ENCODE measurements around the gene RNLS.

The RNLS gene

GRCh38 chr10:88456730-88457129 is 126.4 kb downstream of the RNLS start:
- TF ChIP-seq CTCF (IDR thresholded peaks at IDR 0.05; ENCODE audit: low read depth, low read length) = no peak
- Histone ChIP-seq H3K9me3 (ENCODE audit: severe bottlenecking) (no peaks in the 10 kb centered on the region), H3K27ac (no peak overlapping the region), H3K27me3 (ENCODE audit: insufficient read depth, low read depth, severe bottlenecking) (no peaks in the 10 kb centered on the region), H3K4me3 (ENCODE audit: low read depth, low read length) (no peak overlapping the region), H3K36me3 (no peaks in the 10 kb centered on the region)
- DNase-seq = no peak

GRCh38 chr10:88455831-88456230 is 127.3 kb downstream of the RNLS start:
- Histone ChIP-seq H3K27ac (no peak overlapping the region), H3K27me3 (ENCODE audit: insufficient read depth, low read depth, severe bottlenecking) (no peaks in the 10 kb centered on the region), H3K36me3 (no peaks in the 10 kb centered on the region), H3K4me3 (ENCODE audit: low read depth, low read length) (no peak overlapping the region), H3K9me3 (ENCODE audit: severe bottlenecking) (no peaks in the 10 kb centered on the region)
- no peak for DNase-seq
- no peak for TF ChIP-seq CTCF (IDR thresholded peaks at IDR 0.05; ENCODE audit: low read depth, low read length)

- Histone ChIP-seq H3K9me3 (ENCODE audit: severe bottlenecking) (no peaks in the 10 kb centered on the region), H3K27ac (no peak overlapping the region), H3K27me3 (ENCODE audit: insufficient read depth, low read depth, severe bottlenecking) (no peaks in the 10 kb centered on the region), H3K36me3 (no peaks in the 10 kb centered on the region), H3K4me3 (ENCODE audit: low read depth, low read length) (no peak overlapping the region)
- DNase-seq = no peak
- no peak for TF ChIP-seq CTCF (IDR thresholded peaks at IDR 0.05; ENCODE audit: low read depth, low read length)
These were observed 132.9 kb downstream of the RNLS start for GRCh38 chr10:88450201-88450600.

- TF ChIP-seq CTCF (IDR thresholded peaks at IDR 0.05; ENCODE audit: low read depth, low read length) = no peak
These were observed 140.4 kb downstream of the RNLS start for GRCh38 chr10:88442716-88443115.

GRCh38 chr10:88440541-88440940 is 142.6 kb downstream of the RNLS start:
- Histone ChIP-seq H3K4me3 (ENCODE audit: low read depth, low read length) (no peak overlapping the region), H3K9me3 (ENCODE audit: severe bottlenecking) (peaks cover 7% of the 10 kb centered on the region), H3K36me3 (no peaks in the 10 kb centered on the region), H3K27ac (no peak overlapping the region), H3K27me3 (ENCODE audit: insufficient read depth, low read depth, severe bottlenecking) (no peaks in the 10 kb centered on the region)
- no peak for DNase-seq
- no peak for TF ChIP-seq CTCF (IDR thresholded peaks at IDR 0.05; ENCODE audit: low read depth, low read length)

More at GRCh38 chr10:88442716-88443115, 140.4 kb downstream of the RNLS start:
- H3K9me3 ChIP-seq (ENCODE audit: severe bottlenecking) = peaks cover 7% of the 10 kb centered on the region
- H3K27me3 ChIP-seq (ENCODE audit: insufficient read depth, low read depth, severe bottlenecking) = no peaks in the 10 kb centered on the region
- no peaks in the 10 kb centered on the region for H3K36me3 ChIP-seq
- H3K27ac ChIP-seq = no peak overlapping the region
- DNase-seq = no peak
- no peak overlapping the region for H3K4me3 ChIP-seq (ENCODE audit: low read depth, low read length)

GRCh38 chr10:88439932-88440331 is 143.2 kb downstream of the RNLS start:
- Histone ChIP-seq H3K27ac (no peak overlapping the region), H3K4me3 (ENCODE audit: low read depth, low read length) (no peak overlapping the region), H3K36me3 (no peaks in the 10 kb centered on the region), H3K27me3 (ENCODE audit: insufficient read depth, low read depth, severe bottlenecking) (no peaks in the 10 kb centered on the region), H3K9me3 (ENCODE audit: severe bottlenecking) (peaks cover 7% of the 10 kb centered on the region)
- TF ChIP-seq CTCF (IDR thresholded peaks at IDR 0.05; ENCODE audit: low read depth, low read length) = no peak
- no peak for DNase-seq

All from WERI-Rb-1 (cell line).